Panc1 (cell line): ENCODE data around the gene MACROD2. TPM values are rescaled to one million over a fixed set of nuclear protein-coding genes. Genes with fewer than 3 reads are reported as not detected.

Source experiments
- ATAC-seq: fragments of 200-7000 bp; cut with Tn5 transposase; 2 replicates; pipeline ENCODE4 v1.9.1; 2020; ENCODE audit warnings: mild to moderate bottlenecking, moderate library complexity
- BruUV-seq: library from RNA; stranded (reverse); fragments of 400-500 nt; replicated peaks from 2 replicates; lab custom pipeline; 2021; lab: Mats Ljungman, UMichigan
- CTCF ChIA-PET: fragments of 300-600 bp; sonication (Branson Sonifier 250); formaldehyde crosslinking; loops from one replicate; lab custom pipeline; 2022; ENCODE audit warnings: antibody characterized with exemption; lab: Charles Lee
- POLR2A ChIA-PET: fragments of 300-600 bp; sonication (Branson Sonifier 250); formaldehyde crosslinking; loops from one replicate; lab custom pipeline; 2022; ENCODE audit warnings: antibody characterized with exemption; lab: Charles Lee
- DNase-seq: peaks from one replicate; pipeline ENCODE4 v3.0.0-alpha.2; 2010; ENCODE audit warnings: low read depth, low spot score
- H3K27ac ChIP-seq: 2 replicates; pipeline ENCODE4 v1.5.1; 2011; ENCODE audit warnings: mild to moderate bottlenecking, low read length, inconsistent platforms
- H3K27me3 ChIP-seq: fragments of 200-500 bp; sonication (Bioruptor generic); 2 replicates; pipeline ENCODE4 v1.6.0; 2014; ENCODE audit warnings: low read length, inconsistent platforms; ENCODE audit not compliant: control insufficient read depth, insufficient read depth
- H3K36me3 ChIP-seq: fragments of 200-500 bp; sonication (Bioruptor generic); 2 replicates; pipeline ENCODE4 v1.5.1; 2014; ENCODE audit warnings: inconsistent platforms, mild to moderate bottlenecking, low read length, moderate library complexity; ENCODE audit not compliant: control insufficient read depth, insufficient read depth
- H3K4me1 ChIP-seq: 2 replicates; pipeline ENCODE4 v1.5.1; 2011; ENCODE audit warnings: inconsistent platforms, mild to moderate bottlenecking, low read length, moderate library complexity; ENCODE audit not compliant: control insufficient read depth, insufficient read depth
- H3K4me3 ChIP-seq, 2 experiments: 2 replicates each; pipeline ENCODE4 v1.5.1; 2011 to 2012; ENCODE audit warnings: low read depth in 2 of 2, low read length in 2 of 2, mild to moderate bottlenecking in 2 of 2, inconsistent platforms in 1 of 2, moderate library complexity in 1 of 2
- H3K9me3 ChIP-seq: fragments of 200-500 bp; sonication (Bioruptor generic); 2 replicates; pipeline ENCODE4 v1.5.1; 2014; ENCODE audit warnings: low read depth, mild to moderate bottlenecking, inconsistent platforms, low read length, moderate library complexity; ENCODE audit not compliant: control insufficient read depth, insufficient read depth
- POLR2AphosphoS5 ChIP-seq: IDR thresholded peaks from 2 replicates; pipeline ENCODE4 v1.6.1; 2012; ENCODE audit warnings: mild to moderate bottlenecking, low read depth, low read length, moderate library complexity
- SIN3A ChIP-seq: IDR thresholded peaks from 2 replicates; pipeline ENCODE4 v1.6.1; 2012; ENCODE audit warnings: low read depth, mild to moderate bottlenecking, low read length, moderate library complexity, borderline replicate concordance; ENCODE audit not compliant: insufficient read depth
- TCF7L2 ChIP-seq: IDR thresholded peaks from 2 replicates; pipeline ENCODE4 v1.6.1; 2011; ENCODE audit warnings: mild to moderate bottlenecking, low read depth, low read length, inconsistent platforms
- in situ Hi-C: cut with HindIII; loops from 2 replicates; pipeline ENCODE4 v1.10.0; 2016; ENCODE audit warnings: low sequenced_read_pairs, low pct_unique_long_range_greater_than_20kb
- intact Hi-C: fragments of 100-400 bp; cut with micrococcal nuclease; formaldehyde crosslinking; loops from one replicate; pipeline ENCODE4 v1.10.0; 2022; ENCODE audit not compliant: unreplicated experiment
- total RNA-seq: library from RNA; stranded (reverse); gene quantifications from one replicate; pipeline ENCODE4 v1.2.1, GENCODE V29; 2021; ENCODE audit not compliant: unreplicated experiment
- TF ChIP-seq, protein P1 (sequence below): fragments of 450-650 bp; IDR thresholded peaks from 2 replicates; pipeline ENCODE4 v1.5.1; 2017; ENCODE audit warnings: mild to moderate bottlenecking
- TF ChIP-seq, protein P2 (sequence below), 2 experiments: IDR thresholded peaks; 2 replicates each; pipeline ENCODE4 v1.6.1; 2011 to 2012; ENCODE audit warnings: low read depth in 2 of 2, control low read depth in 1 of 2, low read length in 1 of 2, mild to moderate bottlenecking in 1 of 2, moderate library complexity in 1 of 2; ENCODE audit not compliant: insufficient read depth in 1 of 2

The MACROD2 gene
- total RNA-seq, 1 experiment from 2014 or later: 1.2 TPM

DNA sequence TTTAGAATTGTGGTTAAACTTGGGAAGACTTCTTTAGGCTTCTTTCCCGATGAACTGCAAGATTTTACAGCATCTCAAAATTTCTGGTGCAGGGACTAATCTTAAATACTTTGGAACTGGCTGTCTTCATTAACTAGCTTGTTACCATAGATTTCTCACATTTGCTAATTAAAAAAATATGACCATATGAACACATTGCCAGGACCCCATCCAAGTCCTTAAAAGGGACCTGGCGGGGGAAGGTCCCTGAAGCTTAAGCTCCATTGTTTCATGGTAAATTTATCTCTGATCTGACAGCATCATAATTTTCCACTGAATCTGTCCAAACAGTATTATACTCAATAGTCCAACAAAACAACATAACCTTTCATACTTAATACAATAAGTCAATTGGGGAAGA lies 859.9 kb downstream of the MACROD2 start:
- BruUV-seq: no TSS peak
- in situ Hi-C loops: no loop called here

DNA sequence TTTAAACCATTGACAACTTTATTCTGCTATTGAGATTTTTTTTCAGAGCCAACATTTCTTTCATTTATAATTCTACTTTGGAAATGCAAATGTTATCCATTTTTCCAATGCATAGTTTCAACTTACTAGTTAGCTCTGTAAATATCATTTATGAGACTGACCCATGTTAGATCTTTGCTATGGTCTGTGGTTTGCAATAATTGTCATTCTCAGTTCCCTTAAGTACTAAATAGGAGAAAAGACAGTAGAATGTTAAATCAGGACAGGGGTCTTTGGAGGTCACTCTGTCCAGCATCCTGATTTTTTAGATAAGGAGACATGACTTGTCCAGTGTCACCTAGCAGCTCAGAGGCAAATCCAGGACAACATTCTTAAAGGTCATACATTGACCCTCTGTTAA lies 864.3 kb downstream of the MACROD2 start:
- H3K27me3 ChIP-seq: no peaks in the 10 kb centered on the region

More for the DNA sequence above, 859.9 kb downstream of the MACROD2 start:
- H3K9me3 ChIP-seq: no peaks in the 10 kb centered on the region
- no peaks in the 10 kb centered on the region for H3K4me1 ChIP-seq
- no peaks in the 10 kb centered on the region for H3K36me3 ChIP-seq
- TF ChIP-seq, protein P1, sequence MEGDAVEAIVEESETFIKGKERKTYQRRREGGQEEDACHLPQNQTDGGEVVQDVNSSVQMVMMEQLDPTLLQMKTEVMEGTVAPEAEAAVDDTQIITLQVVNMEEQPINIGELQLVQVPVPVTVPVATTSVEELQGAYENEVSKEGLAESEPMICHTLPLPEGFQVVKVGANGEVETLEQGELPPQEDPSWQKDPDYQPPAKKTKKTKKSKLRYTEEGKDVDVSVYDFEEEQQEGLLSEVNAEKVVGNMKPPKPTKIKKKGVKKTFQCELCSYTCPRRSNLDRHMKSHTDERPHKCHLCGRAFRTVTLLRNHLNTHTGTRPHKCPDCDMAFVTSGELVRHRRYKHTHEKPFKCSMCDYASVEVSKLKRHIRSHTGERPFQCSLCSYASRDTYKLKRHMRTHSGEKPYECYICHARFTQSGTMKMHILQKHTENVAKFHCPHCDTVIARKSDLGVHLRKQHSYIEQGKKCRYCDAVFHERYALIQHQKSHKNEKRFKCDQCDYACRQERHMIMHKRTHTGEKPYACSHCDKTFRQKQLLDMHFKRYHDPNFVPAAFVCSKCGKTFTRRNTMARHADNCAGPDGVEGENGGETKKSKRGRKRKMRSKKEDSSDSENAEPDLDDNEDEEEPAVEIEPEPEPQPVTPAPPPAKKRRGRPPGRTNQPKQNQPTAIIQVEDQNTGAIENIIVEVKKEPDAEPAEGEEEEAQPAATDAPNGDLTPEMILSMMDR: no peak
- TF ChIP-seq, protein P2, sequence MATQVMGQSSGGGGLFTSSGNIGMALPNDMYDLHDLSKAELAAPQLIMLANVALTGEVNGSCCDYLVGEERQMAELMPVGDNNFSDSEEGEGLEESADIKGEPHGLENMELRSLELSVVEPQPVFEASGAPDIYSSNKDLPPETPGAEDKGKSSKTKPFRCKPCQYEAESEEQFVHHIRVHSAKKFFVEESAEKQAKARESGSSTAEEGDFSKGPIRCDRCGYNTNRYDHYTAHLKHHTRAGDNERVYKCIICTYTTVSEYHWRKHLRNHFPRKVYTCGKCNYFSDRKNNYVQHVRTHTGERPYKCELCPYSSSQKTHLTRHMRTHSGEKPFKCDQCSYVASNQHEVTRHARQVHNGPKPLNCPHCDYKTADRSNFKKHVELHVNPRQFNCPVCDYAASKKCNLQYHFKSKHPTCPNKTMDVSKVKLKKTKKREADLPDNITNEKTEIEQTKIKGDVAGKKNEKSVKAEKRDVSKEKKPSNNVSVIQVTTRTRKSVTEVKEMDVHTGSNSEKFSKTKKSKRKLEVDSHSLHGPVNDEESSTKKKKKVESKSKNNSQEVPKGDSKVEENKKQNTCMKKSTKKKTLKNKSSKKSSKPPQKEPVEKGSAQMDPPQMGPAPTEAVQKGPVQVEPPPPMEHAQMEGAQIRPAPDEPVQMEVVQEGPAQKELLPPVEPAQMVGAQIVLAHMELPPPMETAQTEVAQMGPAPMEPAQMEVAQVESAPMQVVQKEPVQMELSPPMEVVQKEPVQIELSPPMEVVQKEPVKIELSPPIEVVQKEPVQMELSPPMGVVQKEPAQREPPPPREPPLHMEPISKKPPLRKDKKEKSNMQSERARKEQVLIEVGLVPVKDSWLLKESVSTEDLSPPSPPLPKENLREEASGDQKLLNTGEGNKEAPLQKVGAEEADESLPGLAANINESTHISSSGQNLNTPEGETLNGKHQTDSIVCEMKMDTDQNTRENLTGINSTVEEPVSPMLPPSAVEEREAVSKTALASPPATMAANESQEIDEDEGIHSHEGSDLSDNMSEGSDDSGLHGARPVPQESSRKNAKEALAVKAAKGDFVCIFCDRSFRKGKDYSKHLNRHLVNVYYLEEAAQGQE (IDR thresholded peaks at IDR 0.05; ENCODE audit: insufficient read depth in 1 of 2, low read depth in 2 of 2, low read length in 1 of 2): no peak
- no peak for TF ChIP-seq SIN3A
- no peak for TF ChIP-seq TCF7L2
- TF ChIP-seq POLR2AphosphoS5: no peak
- ChIA-PET POLR2A (no interaction called here), CTCF (no interaction called here)
- DNase-seq: no peak
- H3K27me3 ChIP-seq: no peaks in the 10 kb centered on the region
- no peak for ATAC-seq
- intact Hi-C loops: no loop called here
- no peak overlapping the region for H3K4me3 ChIP-seq
- H3K27ac ChIP-seq: no peak overlapping the region

More for the DNA sequence above, 864.3 kb downstream of the MACROD2 start:
- intact Hi-C loops (no loop called here), in situ Hi-C loops (no loop called here)
- no TSS peak for BruUV-seq
- ChIA-PET POLR2A (no interaction called here), CTCF (no interaction called here)
- Histone ChIP-seq H3K36me3 (no peaks in the 10 kb centered on the region), H3K9me3 (no peaks in the 10 kb centered on the region), H3K4me1 (no peaks in the 10 kb centered on the region), H3K4me3 (no peak overlapping the region), H3K27ac (no peak overlapping the region)
- TF ChIP-seq, protein P2 (IDR thresholded peaks at IDR 0.05; ENCODE audit: insufficient read depth in 1 of 2, low read depth in 2 of 2, low read length in 1 of 2): no peak
- no peak for TF ChIP-seq POLR2AphosphoS5
- TF ChIP-seq TCF7L2: no peak
- TF ChIP-seq, protein P1: no peak
- TF ChIP-seq SIN3A: no peak
- ATAC-seq (no peak), DNase-seq (no peak)
